Measurements from ENCODE around the gene CPXCR1.

The CPXCR1 gene

GRCh38 chrX:88789825-88790224 lies 42.8 kb downstream of the CPXCR1 start:
- DNase-seq (no peak), ATAC-seq (ENCODE audit: insufficient read depth, low read depth) (no peak)
- Histone ChIP-seq H3K4me3 (ENCODE audit: low read depth in 1 of 2, low read length in 2 of 2) (no peak overlapping the region), H3K4me2 (ENCODE audit: insufficient read depth, low read length) (no peak overlapping the region), H3K27ac (ENCODE audit: low read length) (no peak overlapping the region), H3K4me1 (ENCODE audit: insufficient read depth, low read length) (no peaks in the 10 kb centered on the region), H4K20me1 (ENCODE audit: insufficient read depth, low read length) (no peaks in the 10 kb centered on the region), H3K36me3 (ENCODE audit: insufficient read depth, low read length) (no peaks in the 10 kb centered on the region), H2AFZ (ENCODE audit: low read depth, low read length) (no peak overlapping the region), H3K9ac (ENCODE audit: low read depth, low read length) (no peak overlapping the region), H3K27me3 (ENCODE audit: insufficient read depth, low read length, poor library complexity) (no peaks in the 10 kb centered on the region), H3K79me2 (ENCODE audit: insufficient read depth, low read length) (no peaks in the 10 kb centered on the region), H3K9me3 (ENCODE audit: insufficient read depth, low read length, severe bottlenecking) (no peaks in the 10 kb centered on the region)
- TF ChIP-seq EZH2 (IDR thresholded peaks at IDR 0.05; ENCODE audit: borderline replicate concordance, low read depth, low read length, severe bottlenecking) (no peak), CTCF (IDR thresholded peaks at IDR 0.05; ENCODE audit: borderline replicate concordance, extremely low read depth, low read length, poor library complexity, severe bottlenecking) (no peak)

Measured in DND-41 (cell line).